GM13976 (cell line): ENCODE measurements around the gene SLC16A1.
"Not testable (repeated sequence)": the region's sequence is repeated elsewhere in the genome, so short reads cannot be mapped to it uniquely, and the experiment has no call there.

Experiments
- DNase-seq: peaks from one replicate; pipeline ENCODE4 v3.0.0; 2012; ENCODE audit warnings: low spot score
- CTCF ChIP-seq: IDR thresholded peaks from 2 replicates; pipeline ENCODE4 v1.5.1; 2012; ENCODE audit warnings: borderline replicate concordance, mild to moderate bottlenecking; ENCODE audit not compliant: insufficient read depth; ENCODE audit errors: extremely low read depth, missing control alignments, control extremely low read depth
- in situ Hi-C: fragments of 300-500 bp; cut with MboI; formaldehyde crosslinking; loops from one replicate; pipeline ENCODE4 v1.12.0; 2022; ENCODE audit warnings: low sequenced_read_pairs, mixed read lengths, inconsistent platforms; ENCODE audit not compliant: unreplicated experiment

Gene SLC16A1

GRCh38 chr1:112888630-112889029 lies 67.4 kb downstream of the SLC16A1 start:
- in situ Hi-C loops = loop anchor here (10.0 kb wide), 1 partner anchor 156 kb away; no protein-coding TSS in a partner anchor
- TF ChIP-seq CTCF = no peak
- DNase-seq = no peak

GRCh38 chr1:112887599-112888283 lies 68.3 kb downstream of the SLC16A1 start:
- no peak for TF ChIP-seq CTCF
- in situ Hi-C loops = loop anchor here (10.0 kb wide), 1 partner anchor 157 kb away; no protein-coding TSS in a partner anchor
- DNase-seq = no peak

- in situ Hi-C loops = loop anchor here (10.0 kb wide), 1 partner anchor 160 kb away; no protein-coding TSS in a partner anchor
- DNase-seq = not testable (repeated sequence)
These were observed 71.0 kb downstream of the SLC16A1 start for GRCh38 chr1:112884996-112885395.

DNA sequence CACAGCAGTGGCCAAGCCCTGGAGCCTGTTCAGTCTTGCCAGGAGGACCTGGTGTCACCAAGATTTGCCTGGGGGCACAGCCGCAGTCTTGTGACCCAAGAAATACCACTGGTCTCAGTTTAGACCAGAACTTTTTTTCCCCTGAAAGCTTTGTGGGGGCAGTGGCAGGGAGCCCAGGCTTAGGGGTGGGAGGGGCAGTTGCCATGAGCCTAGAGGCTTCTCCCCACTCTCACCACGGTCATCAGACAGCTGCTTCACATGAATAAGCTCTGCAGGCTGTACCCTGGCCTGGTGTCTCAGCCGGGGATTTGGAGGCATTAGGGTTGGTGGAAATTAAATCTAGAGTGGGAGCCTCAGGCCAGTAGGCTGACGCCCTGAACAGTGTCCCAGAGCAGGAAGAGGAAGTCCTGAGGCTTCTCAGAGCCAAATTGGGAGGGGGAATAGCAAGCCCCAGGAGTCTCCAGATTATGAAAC lies 73.7 kb downstream of the SLC16A1 start:
- in situ Hi-C loops = loop anchor here (10.0 kb wide), 1 partner anchor 162 kb away; no protein-coding TSS in a partner anchor

DNA sequence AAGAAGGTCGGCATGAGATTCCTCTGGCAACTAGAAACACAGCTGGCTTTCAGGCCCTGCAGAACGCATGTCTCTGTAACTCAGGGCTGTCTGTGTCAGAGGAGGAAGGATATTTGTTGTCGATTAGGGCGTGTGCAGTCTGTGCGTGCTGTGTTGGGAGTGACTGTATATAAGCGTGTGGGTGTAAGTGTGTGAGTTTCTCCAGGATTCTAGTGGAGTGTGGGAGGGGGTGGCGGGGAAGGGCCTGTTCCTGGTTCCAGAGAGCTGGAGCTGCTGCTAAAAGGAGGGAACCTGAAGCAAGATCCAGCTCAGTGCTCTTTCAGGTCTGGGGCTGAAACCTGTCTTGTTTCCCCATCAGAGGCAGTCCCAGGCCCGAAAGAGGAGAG lies 74.3 kb downstream of the SLC16A1 start:
- in situ Hi-C loops = loop anchor here (10.0 kb wide), 1 partner anchor 163 kb away; no protein-coding TSS in a partner anchor
- no peak for TF ChIP-seq CTCF
- no peak for DNase-seq

More for the DNA sequence above, 73.7 kb downstream of the SLC16A1 start:
- no peak for DNase-seq
- no peak for TF ChIP-seq CTCF

GRCh38 chr1:112879834-112880233 lies 76.2 kb downstream of the SLC16A1 start:
- in situ Hi-C loops = loop anchor here (10.0 kb wide), 1 partner anchor 165 kb away; no protein-coding TSS in a partner anchor
- TF ChIP-seq CTCF = no peak
- no peak for DNase-seq

DNA sequence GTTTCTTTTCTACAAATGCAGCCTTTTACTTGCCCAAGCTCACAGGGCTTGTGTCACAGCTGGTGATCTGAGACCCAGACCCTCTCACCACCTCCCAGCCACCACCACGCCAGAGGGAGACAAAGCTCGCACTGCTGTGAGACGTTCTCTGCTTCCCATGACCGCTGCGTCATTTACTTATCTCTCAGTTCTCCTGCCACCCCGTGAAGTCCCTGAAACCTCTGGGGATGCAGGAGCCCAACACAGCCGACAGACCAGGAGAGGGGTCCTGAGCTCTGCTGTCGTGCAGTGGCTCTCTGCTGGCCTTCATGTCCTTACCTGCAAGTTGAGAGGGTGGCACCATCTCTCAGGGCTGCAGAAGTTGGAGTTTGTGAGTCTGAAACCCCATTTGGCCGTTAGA lies 77.7 kb downstream of the SLC16A1 start:
- in situ Hi-C loops = no loop called here
- TF ChIP-seq CTCF = no peak
- DNase-seq = no peak
